ENCODE data around the gene HIRA.

- no peak for TF ChIP-seq CTCF (IDR thresholded peaks at IDR 0.05; ENCODE audit: insufficient read depth, low read length, poor library complexity, severe bottlenecking)
- no peak for TF ChIP-seq EZH2phosphoT487 (conservative IDR thresholded peaks at IDR 0.05; ENCODE audit: low read length)
Observed at GRCh38 chr22:19344420-19344819, 87.1 kb downstream of the HIRA start.
